ENCODE data around the gene MAGI2.

The MAGI2 gene

GRCh38 chr7:78184299-78184698 is 1269.2 kb downstream of the MAGI2 start:
- no peak for DNase-seq (ENCODE audit: low read depth in 2 of 2)

DNA sequence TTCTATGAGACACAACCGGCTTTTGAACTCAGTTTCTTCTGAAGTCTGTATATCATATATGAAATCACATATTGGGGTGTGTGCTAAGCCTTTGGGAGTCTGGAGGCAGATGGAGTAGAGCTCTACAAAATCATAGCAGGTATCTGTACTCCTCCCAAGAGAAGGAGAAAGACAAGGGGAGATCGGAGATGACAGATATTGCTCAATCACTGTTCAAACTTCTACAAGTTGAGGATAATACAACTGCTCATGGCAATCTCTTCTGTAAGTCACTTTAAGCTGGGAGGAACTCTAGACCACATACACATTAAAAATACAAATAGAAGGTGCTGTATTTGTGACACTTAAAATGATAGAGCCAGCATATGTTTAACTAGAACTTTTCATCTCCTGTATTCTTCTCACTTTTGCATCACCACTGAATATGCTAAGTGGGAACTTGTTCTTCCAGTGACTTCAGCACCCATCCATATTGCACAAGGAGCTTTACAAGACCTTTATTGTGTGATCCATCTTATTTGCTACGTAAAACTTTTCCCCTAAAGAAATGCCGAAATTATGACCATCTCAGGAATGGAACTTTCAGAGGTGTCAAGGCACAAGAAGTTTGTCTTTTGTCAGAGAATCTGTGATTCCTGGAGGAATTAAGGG is 1273.5 kb downstream of the MAGI2 start:
- no peak for DNase-seq (ENCODE audit: low read depth in 2 of 2)

DNA sequence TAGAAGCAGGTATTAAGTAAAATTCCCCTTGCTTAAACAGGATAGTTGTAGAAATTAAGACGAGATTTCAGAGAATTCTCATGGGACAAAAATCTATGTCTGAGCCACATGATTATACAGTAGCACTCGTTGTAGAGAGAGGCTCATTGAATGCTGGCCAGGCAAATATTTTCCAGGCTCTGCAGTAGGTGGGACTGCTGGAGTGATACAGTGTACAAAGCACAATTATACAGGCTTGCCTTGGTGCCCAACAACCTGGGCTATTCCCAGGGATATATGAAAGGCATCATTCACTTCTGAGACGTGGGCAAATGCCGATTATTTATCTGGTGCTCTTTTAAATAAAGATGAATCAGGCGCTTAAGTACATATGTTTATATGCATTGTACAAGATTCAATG is 1274.3 kb downstream of the MAGI2 start:
- DNase-seq (ENCODE audit: low read depth in 2 of 2) = no peak

DNA sequence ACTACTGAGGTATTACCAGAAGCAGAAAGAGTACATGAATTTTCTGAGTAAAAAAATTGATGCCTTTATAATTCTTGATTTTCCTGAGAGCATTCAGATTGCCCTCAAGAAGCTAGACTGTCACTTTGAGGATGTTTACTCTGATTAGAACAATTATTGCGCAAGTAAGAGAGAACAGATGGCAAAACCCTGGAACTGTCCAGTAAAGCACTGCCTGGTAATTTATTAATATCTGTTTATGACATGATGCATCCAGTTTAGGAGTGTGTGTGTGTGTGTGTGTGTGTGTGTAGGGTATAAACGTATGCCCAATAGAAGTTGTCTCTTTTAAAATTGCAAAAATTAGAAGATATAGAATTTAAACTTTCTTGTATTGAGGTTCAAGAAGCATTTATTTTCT is 1275.1 kb downstream of the MAGI2 start:
- no peak for DNase-seq (ENCODE audit: low read depth in 2 of 2)

GRCh38 chr7:78176171-78176570 is 1277.3 kb downstream of the MAGI2 start:
- DNase-seq (ENCODE audit: low read depth in 2 of 2) = no peak

GRCh38 chr7:78175330-78176100 is 1278.0 kb downstream of the MAGI2 start:
- no peak for DNase-seq (ENCODE audit: low read depth in 2 of 2)

GRCh38 chr7:78173666-78174065 is 1279.8 kb downstream of the MAGI2 start:
- no peak for DNase-seq (ENCODE audit: low read depth in 2 of 2)

DNA sequence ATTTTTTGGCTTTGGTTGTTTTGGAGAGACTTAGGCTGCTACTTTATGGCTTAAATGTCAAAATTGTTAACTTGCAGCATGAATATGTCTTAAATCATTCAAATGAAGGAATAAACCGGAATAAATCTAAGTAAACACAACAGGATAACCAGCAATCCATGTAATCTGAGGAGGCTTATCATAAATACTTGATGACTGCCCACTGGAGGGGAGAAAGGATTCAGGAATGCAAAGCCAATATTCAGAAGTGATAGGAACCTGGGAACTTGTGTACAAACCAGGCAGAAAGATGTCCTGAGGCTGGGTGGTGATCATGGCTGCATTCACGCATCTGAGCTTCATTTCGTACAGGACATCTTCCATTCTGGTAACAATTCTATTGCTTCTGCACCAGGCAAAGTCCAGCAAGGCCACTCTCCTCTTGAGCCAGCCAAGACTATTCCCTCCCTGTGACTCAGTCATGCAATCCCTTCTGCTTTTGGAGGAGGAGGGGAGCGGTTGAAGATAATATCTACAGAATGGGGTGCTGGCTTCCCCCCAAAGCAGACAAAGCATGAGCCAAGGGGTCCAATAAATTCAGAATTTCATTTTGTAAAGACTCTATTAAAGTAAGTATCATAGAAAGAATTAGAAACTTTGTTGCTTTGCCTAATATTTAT is 1280.4 kb downstream of the MAGI2 start:
- no peak for DNase-seq (ENCODE audit: low read depth in 2 of 2)

GRCh38 chr7:78172267-78172757 is 1281.2 kb downstream of the MAGI2 start:
- no peak for DNase-seq (ENCODE audit: low read depth in 2 of 2)

DNA sequence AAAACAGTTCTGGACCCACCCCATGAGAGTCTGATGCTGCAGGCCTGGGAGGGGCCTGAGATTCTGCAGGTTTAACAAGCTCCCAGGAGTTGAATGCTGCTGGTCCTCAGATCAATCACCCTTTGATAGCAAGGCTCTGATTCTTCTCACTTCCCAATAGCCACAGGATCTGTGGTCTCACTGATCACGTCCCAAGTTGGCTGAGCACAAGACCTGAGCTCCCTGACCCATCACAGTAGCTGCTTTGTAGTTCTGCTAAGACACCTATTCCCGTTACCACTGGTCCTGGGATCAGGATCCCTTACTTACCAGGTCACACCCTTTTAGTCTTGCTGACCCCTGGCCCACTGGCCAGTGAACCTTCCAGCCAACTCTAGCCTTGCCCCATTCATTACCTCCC is 1282.1 kb downstream of the MAGI2 start:
- no peak for DNase-seq (ENCODE audit: low read depth in 2 of 2)

GRCh38 chr7:78170815-78171214 is 1282.7 kb downstream of the MAGI2 start:
- no peak for DNase-seq (ENCODE audit: low read depth in 2 of 2)

DNA sequence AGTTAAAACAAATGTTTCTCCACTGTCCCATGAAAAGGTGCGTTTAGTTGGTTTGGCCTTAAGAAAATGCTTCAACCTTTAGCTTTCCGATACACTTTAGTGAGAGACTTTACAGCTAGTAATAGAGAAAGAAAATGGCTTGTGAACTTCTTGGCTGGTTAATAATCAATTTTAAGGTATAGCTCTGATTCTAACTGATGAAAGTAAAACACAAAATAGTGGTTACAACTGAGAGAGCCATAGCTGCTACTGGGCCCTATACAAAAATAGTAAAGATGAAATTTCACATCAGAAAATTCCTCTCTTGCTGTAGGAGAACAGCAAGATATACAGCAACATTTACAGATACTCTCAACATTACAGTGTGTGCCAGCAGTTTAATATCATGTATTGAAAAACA is 1283.5 kb downstream of the MAGI2 start:
- DNase-seq (ENCODE audit: low read depth in 2 of 2) = no peak

DNA sequence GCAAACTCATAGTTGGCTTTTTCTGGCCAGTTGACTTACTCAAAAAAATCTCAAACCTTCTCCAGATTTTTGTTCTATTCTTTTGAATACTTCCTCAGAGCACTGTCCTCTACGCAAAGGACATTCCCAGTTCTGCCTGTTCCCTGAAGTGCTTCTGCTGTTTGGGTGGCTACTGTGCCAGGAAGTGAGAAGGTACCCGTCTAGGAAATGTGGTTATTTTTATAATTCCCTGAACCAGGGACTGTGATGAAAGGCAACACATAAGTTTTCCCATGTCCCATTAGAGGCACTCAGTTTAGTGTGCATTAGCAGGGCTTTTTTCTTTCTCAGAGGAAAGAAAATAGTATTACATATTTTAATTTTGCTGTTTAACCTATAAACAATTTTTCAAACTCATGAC is 1284.6 kb downstream of the MAGI2 start:
- no peak for DNase-seq (ENCODE audit: low read depth in 2 of 2)

DNA sequence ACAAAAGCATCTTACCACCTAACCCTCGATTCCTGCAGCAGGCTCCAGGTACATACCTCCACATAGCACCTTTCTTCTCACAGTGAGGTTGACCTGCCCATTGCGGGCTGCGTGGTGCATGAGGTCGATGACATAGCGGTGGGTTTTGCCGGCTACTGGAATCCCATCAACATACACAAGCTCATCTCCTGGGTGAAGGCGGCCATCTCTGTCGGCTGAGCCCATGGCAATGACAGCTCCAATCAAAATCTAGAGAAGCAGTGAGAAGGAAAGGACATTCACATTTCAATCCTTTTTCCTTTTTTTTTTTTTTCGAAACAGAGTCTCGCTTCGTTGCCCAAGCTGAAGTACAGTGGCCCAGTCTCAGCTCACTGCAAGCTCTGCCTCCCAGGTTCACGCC is 1285.6 kb downstream of the MAGI2 start:
- no peak for DNase-seq (ENCODE audit: low read depth in 2 of 2)

- no peak for DNase-seq (ENCODE audit: low read depth in 2 of 2)
Observed at GRCh38 chr7:78165854-78166253, 1287.6 kb downstream of the MAGI2 start.

- no peak for DNase-seq (ENCODE audit: low read depth in 2 of 2)
Observed at GRCh38 chr7:78165454-78165853, 1288.0 kb downstream of the MAGI2 start.

- no peak for DNase-seq (ENCODE audit: low read depth in 2 of 2)
Observed at GRCh38 chr7:78164459-78164858, 1289.0 kb downstream of the MAGI2 start.

- no peak for DNase-seq (ENCODE audit: low read depth in 2 of 2)
Observed at GRCh38 chr7:78161781-78162180, 1291.7 kb downstream of the MAGI2 start.

- DNase-seq (ENCODE audit: low read depth in 2 of 2) = no peak
Observed at GRCh38 chr7:78159545-78159944, 1293.9 kb downstream of the MAGI2 start.

GRCh38 chr7:78153285-78153684 is 1300.2 kb downstream of the MAGI2 start:
- no peak for DNase-seq (ENCODE audit: low read depth in 2 of 2)

GRCh38 chr7:78151229-78151628 is 1302.2 kb downstream of the MAGI2 start:
- DNase-seq (ENCODE audit: low read depth in 2 of 2) = no peak

GRCh38 chr7:78149787-78150186 is 1303.7 kb downstream of the MAGI2 start:
- DNase-seq (ENCODE audit: low read depth in 2 of 2) = peak; percentile 78 to 84
